B cell (primary cell): ENCODE data around the gene GLOD4. TPM values are rescaled to one million over a fixed set of nuclear protein-coding genes. Genes with fewer than 3 reads are reported as not detected.

Experiments used
- ATAC-seq: fragments of 200-7000 bp; cut with Tn5 transposase; one replicate; pipeline ENCODE4 v1.10.0; 2021; ENCODE audit warnings: low read depth, mild to moderate bottlenecking, moderate number of reproducible peaks, moderate library complexity
- CTCF ChIA-PET: fragments of 350-600 bp; sonication (Branson Sonifier 250); formaldehyde crosslinking; loops from one replicate; lab custom pipeline; 2021; ENCODE audit warnings: antibody characterized with exemption, inconsistent platforms; lab: Charles Lee
- POLR2A ChIA-PET: fragments of 350-600 bp; sonication (Branson Sonifier 250); formaldehyde crosslinking; loops from one replicate; lab custom pipeline; 2021; ENCODE audit warnings: antibody characterized with exemption; lab: Charles Lee
- DNase-seq: peaks from one replicate; pipeline ENCODE4 v3.0.0; 2013
- H2AFZ ChIP-seq: 2 replicates; pipeline ENCODE4 v1.6.1; 2012; ENCODE audit warnings: mild to moderate bottlenecking, low read depth, low read length; ENCODE audit not compliant: insufficient read depth, poor library complexity, severe bottlenecking
- H3K27ac ChIP-seq, 2 donors: 1 replicate in 1 of 2; 2 replicates in 1 of 2; pipeline ENCODE4 v1.5.1; 2012 to 2013; ENCODE audit warnings: low read length in 2 of 2, mild to moderate bottlenecking in 2 of 2, moderate library complexity in 1 of 2
- H3K27me3 ChIP-seq, 4 experiments: fragments of 200-600 bp in 1 of 4; sonication (generic) in 1 of 4; replicated peaks in 1 of 4; 1 replicate in 2 of 4; 2 replicates in 2 of 4; pipeline versions ENCODE4 v1.6.1 to v1.7.0; 2013 to 2016; ENCODE audit warnings: low read length in 3 of 4, mild to moderate bottlenecking in 2 of 4, mixed read lengths in 1 of 4, moderate library complexity in 1 of 4; ENCODE audit not compliant: insufficient read depth in 4 of 4, control insufficient read depth in 3 of 4; ENCODE audit errors: control extremely low read depth in 1 of 4
- H3K36me3 ChIP-seq, 2 experiments: replicated peaks in 1 of 2; 1 replicate in 1 of 2; 2 replicates in 1 of 2; pipeline versions ENCODE4 v1.6.1 to v1.7.1; 2013; ENCODE audit warnings: low read length in 1 of 2; ENCODE audit not compliant: insufficient read depth in 2 of 2, control insufficient read depth in 1 of 2; ENCODE audit errors: control extremely low read depth in 1 of 2, extremely low read depth in 1 of 2
- H3K4me1 ChIP-seq, 2 donors: fragments of 200-600 bp in 1 of 2; sonication (generic) in 1 of 2; 1 replicate in 1 of 2; 2 replicates in 1 of 2; pipeline versions ENCODE4 v1.5.1 to v1.6.1; 2013 to 2017; ENCODE audit warnings: low read length in 2 of 2; ENCODE audit not compliant: control insufficient read depth in 2 of 2, insufficient read depth in 2 of 2
- H3K4me2 ChIP-seq: replicated peaks from 2 replicates; pipeline ENCODE3; 2012; ENCODE audit warnings: mild to moderate bottlenecking, low read depth, low read length; ENCODE audit not compliant: poor library complexity, severe bottlenecking
- H3K4me3 ChIP-seq, 5 experiments: fragments of 200-600 bp in 1 of 5; sonication (generic) in 1 of 5; 1 replicate in 3 of 5; 2 replicates in 2 of 5; pipeline versions ENCODE4 v1.5.1 to v1.7.0; 2011 to 2016; ENCODE audit warnings: low read length in 4 of 5, mild to moderate bottlenecking in 4 of 5, low read depth in 2 of 5, control low read depth in 1 of 5, moderate library complexity in 1 of 5; ENCODE audit not compliant: insufficient read depth in 1 of 5; ENCODE audit errors: control extremely low read depth in 1 of 5, extremely low read depth in 1 of 5
- H3K79me2 ChIP-seq: fragments of 200-600 bp; sonication (generic); one replicate; pipeline ENCODE4 v1.6.0; 2016; ENCODE audit warnings: low read length; ENCODE audit not compliant: control insufficient read depth, insufficient read depth
- H3K9ac ChIP-seq: fragments of 200-600 bp; sonication (generic); 2 replicates; pipeline ENCODE4 v1.6.1; 2017; ENCODE audit warnings: mild to moderate bottlenecking, low read length, moderate library complexity
- H3K9me3 ChIP-seq, 3 donors: one replicate each; pipeline versions ENCODE4 v1.6.1 to v1.7.1; 2013; ENCODE audit warnings: low read length in 2 of 3; ENCODE audit not compliant: control insufficient read depth in 2 of 3, insufficient read depth in 1 of 3; ENCODE audit errors: control extremely low read depth in 1 of 3
- H4K20me1 ChIP-seq: 2 replicates; pipeline ENCODE4 v1.6.0; 2012; ENCODE audit warnings: mild to moderate bottlenecking, low read length; ENCODE audit not compliant: insufficient read depth, control insufficient read depth, poor library complexity, severe bottlenecking
- H3K27ac Mint-ChIP-seq: one replicate; pipeline ENCODE4 v1.8.0; 2021; ENCODE audit warnings: mixed read lengths
- H3K27me3 Mint-ChIP-seq: one replicate; pipeline ENCODE4 v1.8.0; 2021; ENCODE audit warnings: mixed read lengths
- H3K4me1 Mint-ChIP-seq: one replicate; pipeline ENCODE4 v1.8.0; 2021; ENCODE audit warnings: mixed read lengths
- H3K4me3 Mint-ChIP-seq: one replicate; pipeline ENCODE4 v1.8.0; 2021; ENCODE audit warnings: mixed read lengths
- H3K9me3 Mint-ChIP-seq: one replicate; pipeline ENCODE4 v1.8.0; 2022; ENCODE audit warnings: mixed read lengths; ENCODE audit not compliant: insufficient read depth
- CTCF ChIP-seq: fragments of 200-600 bp; IDR thresholded peaks from one replicate; pipeline ENCODE4 v1.8.0; 2022; ENCODE audit warnings: antibody characterized with exemption, mild to moderate bottlenecking
- EZH2 ChIP-seq: IDR thresholded peaks from 2 replicates; pipeline ENCODE4 v1.6.1; 2012; ENCODE audit warnings: borderline replicate concordance, low read depth, mild to moderate bottlenecking, moderate library complexity, low read length; ENCODE audit not compliant: insufficient read depth, poor library complexity, severe bottlenecking
- WGBS: methylation state at CpG from one replicate; pipeline ENCODE4 v1.1.5; 2013; ENCODE audit warnings: missing lambda C conversion rate; ENCODE audit not compliant: insufficient coverage; 5-methylcytosine and 5-hydroxymethylcytosine counted together
- intact Hi-C: fragments of 100-400 bp; cut with micrococcal nuclease; formaldehyde crosslinking; loops from one replicate; pipeline ENCODE4 v1.10.0; 2022
- polyA plus RNA-seq: library from polyadenylated mRNA; depleted of rRNA; stranded (reverse); fragments of >200 nt; gene quantifications from 2 replicates; pipeline ENCODE4 v1.2.3, GENCODE V29; 2012
- total RNA-seq, 2 donors: library from RNA; stranded (reverse); fragments of 120-200 nt in 1 of 2; gene quantifications; 1 replicate in 1 of 2; 2 replicates in 1 of 2; pipeline versions ENCODE4 v1.2.3 to v1.2.4, GENCODE V29; 2013 to 2022

The GLOD4 gene
- total and polyA plus RNA-seq, 2 donors (not counting 1 experiment from before 2014, with no cell fraction given): 24.0 to 77.4 TPM

GRCh38 chr17:825216-825615, 43.1 kb upstream of the GLOD4 start:
- H3K4me1 ChIP-seq: no peaks in the 10 kb centered on the region
- H3K4me2 ChIP-seq: no peak overlapping the region
- H4K20me1 ChIP-seq: no peaks in the 10 kb centered on the region
- H3K9ac ChIP-seq: no peak overlapping the region
- H3K27ac Mint-ChIP-seq: no peak overlapping the region
- ATAC-seq (no peak), DNase-seq (no peak)
- no peaks in the 10 kb centered on the region for H3K4me1 Mint-ChIP-seq
- POLR2A ChIA-PET: no interaction called here
- peaks cover 0 to 1% (median 0%) of the 10 kb centered on the region in 3 donors for H3K9me3 ChIP-seq
- no peak overlapping the region for H3K27ac ChIP-seq
- no peak overlapping the region for H2AFZ ChIP-seq
- H3K79me2 ChIP-seq: no peaks in the 10 kb centered on the region
- CTCF ChIA-PET: no interaction called here
- no peak overlapping the region for H3K4me3 Mint-ChIP-seq
- 86% methylated on average over 13 of the region's 17 CpGs for WGBS
- peaks cover 3% of the 10 kb centered on the region for H3K27me3 Mint-ChIP-seq
- H3K27me3 ChIP-seq: no peaks in the 10 kb centered on the region
- TF ChIP-seq CTCF: no peak
- no peak for TF ChIP-seq EZH2
- no peaks in the 10 kb centered on the region for H3K36me3 ChIP-seq
- intact Hi-C loops: no loop called here
- no peaks in the 10 kb centered on the region for H3K9me3 Mint-ChIP-seq
- H3K4me3 ChIP-seq: no peak overlapping the region

GRCh38 chr17:824378-824777, 42.3 kb upstream of the GLOD4 start:
- ChIA-PET CTCF (no interaction called here), POLR2A (no interaction called here)
- DNase-seq (no peak), ATAC-seq (no peak)
- H3K9me3 ChIP-seq: no peaks in the 10 kb centered on the region
- no peaks in the 10 kb centered on the region for H3K27me3 ChIP-seq
- no peak overlapping the region for H3K4me2 ChIP-seq
- H3K9me3 Mint-ChIP-seq: no peaks in the 10 kb centered on the region
- no peak overlapping the region for H3K27ac ChIP-seq
- TF ChIP-seq EZH2: no peak
- TF ChIP-seq CTCF: no peak
- no peak overlapping the region for H3K9ac ChIP-seq
- peaks cover 3% of the 10 kb centered on the region for H3K27me3 Mint-ChIP-seq
- no peaks in the 10 kb centered on the region for H3K4me1 ChIP-seq
- no peak overlapping the region for H3K4me3 Mint-ChIP-seq
- H3K4me3 ChIP-seq: no peak overlapping the region
- intact Hi-C loops: no loop called here
- H3K36me3 ChIP-seq: no peaks in the 10 kb centered on the region
- 94% methylated on average over 14 of the region's 16 CpGs for WGBS
- no peak overlapping the region for H3K27ac Mint-ChIP-seq
- H2AFZ ChIP-seq: no peak overlapping the region
- H3K4me1 Mint-ChIP-seq: no peaks in the 10 kb centered on the region
- H4K20me1 ChIP-seq: no peaks in the 10 kb centered on the region
- no peaks in the 10 kb centered on the region for H3K79me2 ChIP-seq
